ENCODE data around the gene GPC6. TPM values are rescaled to one million over a fixed set of nuclear protein-coding genes. Genes with fewer than 3 reads are reported as not detected.

The GPC6 gene
- total and polyA plus RNA-seq, 9 of the 15 experiments (the other 6 are each of a cell fraction or from before 2014, with no cell fraction given): under 0.01 to 0.20 (median 0.01) TPM; not detected in 4

GRCh38 chr13:93775507-93776108 is 549.0 kb downstream of the GPC6 start:
- Histone ChIP-seq H3K4me2 (ENCODE audit: insufficient read depth, low read length) (no peak overlapping the region), H3K9me3 (replicated peaks; ENCODE audit: control insufficient read depth, insufficient read depth, low read depth, low read length) (no peaks in the 10 kb centered on the region; the same call in 1 of the 2 replicates), H3K4me1 (replicated peaks in 1 of 2; ENCODE audit: control insufficient read depth in 2 of 2, insufficient read depth in 2 of 2, low read length in 2 of 2) (no peaks in the 10 kb centered on the region), H3K27me3 (ENCODE audit: control insufficient read depth in 2 of 2, insufficient read depth in 2 of 2, low read length in 2 of 2) (no peaks in the 10 kb centered on the region), H3K27ac (ENCODE audit: extremely low read depth, low read depth, low read length) (no peak overlapping the region), H3K36me3 (ENCODE audit: control insufficient read depth, insufficient read depth, low read length) (no peaks in the 10 kb centered on the region), H3K79me2 (ENCODE audit: control insufficient read depth, insufficient read depth, low read length) (no peaks in the 10 kb centered on the region), H4K20me1 (replicated peaks; ENCODE audit: control insufficient read depth, insufficient read depth, low read length) (no peaks in the 10 kb centered on the region), H3K4me3 (no peak overlapping the region), H3K9ac (ENCODE audit: insufficient read depth in 1 of 2, low read depth in 2 of 2, low read length in 2 of 2) (no peak overlapping the region), H3K9me1 (ENCODE audit: control insufficient read depth, insufficient read depth, low read length) (no peaks in the 10 kb centered on the region), H2AFZ (ENCODE audit: low read depth, low read length) (no peak overlapping the region)
- TF ChIP-seq ZNF507 (tag; conservative IDR thresholded peaks at IDR 0.05) (no peak), ZNF174 (CRISPR knock-in tag; IDR thresholded peaks at IDR 0.05) (no peak), ZNF699 (CRISPR knock-in tag; IDR thresholded peaks at IDR 0.05; ENCODE audit: insufficient replicate concordance) (no peak), ZBTB43 (CRISPR knock-in tag; IDR thresholded peaks at IDR 0.05) (no peak), SPI1 (IDR thresholded peaks at IDR 0.05; ENCODE audit: borderline replicate concordance, low read depth, low read length) (no peak), XRCC5 (IDR thresholded peaks at IDR 0.05; ENCODE audit: low read depth, low read length) (no peak), RHOXF2B (CRISPR knock-in tag; conservative IDR thresholded peaks at IDR 0.05) (no peak), HNRNPLL (IDR thresholded peaks at IDR 0.05; ENCODE audit: low read depth, low read length, poor library complexity, severe bottlenecking) (no peak), POLR2AphosphoS2 (IDR thresholded peaks at IDR 0.05; ENCODE audit: low read length) (no peak), MED1 (CRISPR knock-in tag; IDR thresholded peaks at IDR 0.05; ENCODE audit: borderline replicate concordance) (no peak), CREB1 (IDR thresholded peaks at IDR 0.05) (no peak), CREB1 (CRISPR knock-in tag; IDR thresholded peaks at IDR 0.05) (no peak), ZFP36 (IDR thresholded peaks at IDR 0.05; ENCODE audit: low read depth, low read length, partially characterized antibody) (no peak)
- intact Hi-C loops (cut with micrococcal nuclease) (no loop called here), in situ Hi-C loops (cut with MboI) (no loop called here)
- CTCF ChIA-PET (ENCODE audit: low intra/inter-chr PET ratio): no interaction called here
- FAIRE-seq: no peak
- WGBS (ENCODE audit: insufficient coverage, low coverage, missing lambda C conversion rate): under 1% methylated on average over 8 of the region's 8 CpGs
- no peak for ATAC-seq
- no peak for DNase-seq (ENCODE audit: extremely low read depth in 1 of 4, low spot score in 3 of 4)
- POLR2A ChIA-PET: no interaction called here
- no TSS peak for BruUV-seq (replicated peaks)
